Measurements from ENCODE around the gene CUL7. TPM values are rescaled to one million over a fixed set of nuclear protein-coding genes. Genes with fewer than 3 reads are reported as not detected.

Gene CUL7
- total and polyA plus RNA-seq, 2 experiments from 2014 or later: 21.8 to 54.1 TPM

GRCh38 chr6:43040542-43041257, 13.0 kb downstream of the CUL7 start:
- 91 to 93% methylated on average over 18 of the region's 18 CpGs for WGBS, 2 experiments (ENCODE audit: low coverage in 1 of 2, low lambda C conversion rate in 2 of 2, missing lambda C conversion rate in 2 of 2)
- Histone ChIP-seq H3K9me3 (ENCODE audit: low read depth) (no peaks in the 10 kb centered on the region), H3K36me3 (ENCODE audit: low read depth) (peaks cover 9% of the 10 kb centered on the region; the same call in 1 of the 2 replicates), H3K9ac (no peak overlapping the region), H3K4me3 (no peak overlapping the region), H3K4me1 (ENCODE audit: insufficient read depth) (no peaks in the 10 kb centered on the region), H3K27me3 (replicated peaks; ENCODE audit: insufficient read depth) (no peaks in the 10 kb centered on the region), H3K4me2 (ENCODE audit: unreplicated experiment) (no peak overlapping the region), H3K9me2 (ENCODE audit: insufficient read depth) (no peaks in the 10 kb centered on the region), H3F3A (ENCODE audit: insufficient read depth) (peaks cover under 1% of the 10 kb centered on the region; the same call in 1 of the 2 replicates), H3K79me2 (ENCODE audit: insufficient read depth) (no peaks in the 10 kb centered on the region), H3K27ac (no peak overlapping the region), H4K20me1 (ENCODE audit: insufficient read depth) (no peaks in the 10 kb centered on the region), H2AFZ (no peak overlapping the region)
- no peak for DNase-seq
- in situ Hi-C loops (cut with MboI): no loop called here
- no peak for TF ChIP-seq EZH2 (IDR thresholded peaks at IDR 0.05; ENCODE audit: insufficient read depth, poor library complexity, severe bottlenecking)
- TF ChIP-seq EZH2phosphoT487 (IDR thresholded peaks at IDR 0.05; ENCODE audit: insufficient read depth, low read depth): no peak

DNA sequence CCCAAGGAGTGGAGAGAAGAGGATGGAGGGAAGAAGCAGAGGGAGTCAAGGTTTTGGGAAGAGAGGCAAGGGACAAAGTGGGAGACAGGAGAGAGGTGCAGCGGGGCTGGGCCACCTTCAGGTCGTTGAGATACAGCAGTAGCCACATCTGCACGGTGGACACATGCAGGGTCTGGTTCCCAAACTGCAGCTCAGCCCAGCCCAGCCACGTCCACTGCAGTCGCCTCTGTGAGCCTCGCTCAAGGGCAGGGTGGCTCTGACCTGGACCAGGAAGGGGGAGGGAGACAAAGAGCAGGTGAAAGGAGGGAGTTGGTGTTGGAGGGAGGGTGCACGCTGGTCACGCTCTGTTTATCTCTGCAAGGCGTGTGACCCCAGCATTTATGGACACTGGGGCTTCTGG, 14.9 kb downstream of the CUL7 start:
- Histone ChIP-seq H3K9me3 (ENCODE audit: low read depth) (no peaks in the 10 kb centered on the region), H2AFZ (no peak overlapping the region), H3K36me3 (ENCODE audit: low read depth) (peaks cover 9% of the 10 kb centered on the region; the same call in 1 of the 2 replicates), H3K9ac (no peak overlapping the region), H3F3A (ENCODE audit: insufficient read depth) (peaks cover 7% of the 10 kb centered on the region; the same call in 1 of the 2 replicates), H4K20me1 (ENCODE audit: insufficient read depth) (no peaks in the 10 kb centered on the region), H3K79me2 (ENCODE audit: insufficient read depth) (no peaks in the 10 kb centered on the region), H3K4me3 (no peak overlapping the region), H3K4me2 (ENCODE audit: unreplicated experiment) (no peak overlapping the region), H3K27ac (no peak overlapping the region), H3K4me1 (ENCODE audit: insufficient read depth) (no peaks in the 10 kb centered on the region), H3K9me2 (ENCODE audit: insufficient read depth) (no peaks in the 10 kb centered on the region), H3K27me3 (replicated peaks; ENCODE audit: insufficient read depth) (no peaks in the 10 kb centered on the region)
- no peak for DNase-seq
- TF ChIP-seq EZH2phosphoT487 (IDR thresholded peaks at IDR 0.05; ENCODE audit: insufficient read depth, low read depth) (no peak), EZH2 (IDR thresholded peaks at IDR 0.05; ENCODE audit: insufficient read depth, poor library complexity, severe bottlenecking) (no peak)
- WGBS, 2 experiments (ENCODE audit: low coverage in 1 of 2, low lambda C conversion rate in 2 of 2, missing lambda C conversion rate in 2 of 2): 80 to 82% methylated on average over 9 of the region's 9 CpGs
- in situ Hi-C loops (cut with MboI): no loop called here

DNA sequence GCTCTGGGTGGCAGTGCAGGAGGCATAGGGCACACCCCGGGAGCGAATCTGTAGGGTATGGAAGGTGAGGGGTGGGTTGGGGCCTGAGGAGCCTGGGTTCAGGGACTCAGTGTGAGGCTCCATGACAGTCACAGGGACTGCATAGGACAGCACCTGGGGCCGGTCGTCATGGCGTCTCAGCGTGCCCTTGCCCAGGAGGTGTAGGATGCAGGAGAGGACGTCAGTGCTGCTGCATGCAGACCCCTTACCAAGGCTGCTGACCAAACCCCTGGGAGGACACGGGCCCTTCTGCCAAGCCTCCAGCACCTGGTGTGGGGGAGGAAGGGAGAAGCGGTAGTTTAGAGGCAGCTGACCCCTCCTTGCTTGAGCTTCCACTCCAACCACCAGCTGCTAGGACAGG, 15.9 kb downstream of the CUL7 start:
- Histone ChIP-seq H3K79me2 (ENCODE audit: insufficient read depth) (no peaks in the 10 kb centered on the region), H3K36me3 (ENCODE audit: low read depth) (peaks cover 4% of the 10 kb centered on the region; the same call in 1 of the 2 replicates), H3K9me3 (ENCODE audit: low read depth) (no peaks in the 10 kb centered on the region), H3K4me3 (no peak overlapping the region), H2AFZ (no peak overlapping the region), H3K9ac (no peak overlapping the region), H3K9me2 (ENCODE audit: insufficient read depth) (no peaks in the 10 kb centered on the region), H3K4me2 (ENCODE audit: unreplicated experiment) (no peak overlapping the region), H3K27ac (no peak overlapping the region), H3K4me1 (ENCODE audit: insufficient read depth) (no peaks in the 10 kb centered on the region), H3K27me3 (replicated peaks; ENCODE audit: insufficient read depth) (no peaks in the 10 kb centered on the region), H4K20me1 (ENCODE audit: insufficient read depth) (no peaks in the 10 kb centered on the region), H3F3A (ENCODE audit: insufficient read depth) (peaks cover 16% of the 10 kb centered on the region; the same call in 1 of the 2 replicates)
- WGBS, 2 experiments (ENCODE audit: low coverage in 1 of 2, low lambda C conversion rate in 2 of 2, missing lambda C conversion rate in 2 of 2): 85 to 94% methylated on average over 8 to 9 of the region's 9 CpGs
- TF ChIP-seq EZH2 (IDR thresholded peaks at IDR 0.05; ENCODE audit: insufficient read depth, poor library complexity, severe bottlenecking) (no peak), EZH2phosphoT487 (IDR thresholded peaks at IDR 0.05; ENCODE audit: insufficient read depth, low read depth) (no peak)
- no peak for DNase-seq
- in situ Hi-C loops (cut with MboI): no loop called here

DNA sequence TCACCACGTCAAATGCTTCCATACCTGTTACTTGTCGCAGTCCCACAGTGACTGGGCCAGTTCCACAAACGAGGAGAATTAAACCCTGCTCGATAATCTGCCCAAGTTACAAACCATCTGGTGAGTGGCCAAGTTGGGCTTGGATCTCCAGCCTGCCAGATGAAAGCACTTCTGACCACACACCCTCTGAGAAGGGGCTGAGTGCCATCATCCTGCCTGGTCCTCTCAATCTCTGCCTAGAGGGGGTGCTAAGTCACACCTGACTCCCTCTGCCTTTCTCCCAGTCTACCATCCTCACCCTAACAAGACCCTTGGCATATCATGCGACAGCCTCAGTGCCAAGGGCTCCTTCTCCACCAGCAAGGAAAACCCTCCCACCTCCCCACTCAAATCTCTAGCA, 16.5 kb downstream of the CUL7 start:
- Histone ChIP-seq H3K9me3 (ENCODE audit: low read depth) (no peaks in the 10 kb centered on the region), H3K79me2 (ENCODE audit: insufficient read depth) (no peaks in the 10 kb centered on the region), H3K27me3 (replicated peaks; ENCODE audit: insufficient read depth) (no peaks in the 10 kb centered on the region), H3K9me2 (ENCODE audit: insufficient read depth) (no peaks in the 10 kb centered on the region), H3K27ac (no peak overlapping the region), H3K4me3 (no peak overlapping the region), H3K4me1 (ENCODE audit: insufficient read depth) (no peaks in the 10 kb centered on the region), H3K4me2 (ENCODE audit: unreplicated experiment) (no peak overlapping the region), H3F3A (ENCODE audit: insufficient read depth) (peaks cover 21% of the 10 kb centered on the region; the same call in 1 of the 2 replicates), H2AFZ (no peak overlapping the region), H4K20me1 (ENCODE audit: insufficient read depth) (no peaks in the 10 kb centered on the region), H3K36me3 (ENCODE audit: low read depth) (no peaks in the 10 kb centered on the region; the same call in 1 of the 2 replicates), H3K9ac (no peak overlapping the region)
- 56 to 62% methylated on average over 5 of the region's 5 CpGs for WGBS, 2 experiments (ENCODE audit: low coverage in 1 of 2, low lambda C conversion rate in 2 of 2, missing lambda C conversion rate in 2 of 2)
- DNase-seq: no peak
- TF ChIP-seq EZH2phosphoT487 (IDR thresholded peaks at IDR 0.05; ENCODE audit: insufficient read depth, low read depth) (no peak), EZH2 (IDR thresholded peaks at IDR 0.05; ENCODE audit: insufficient read depth, poor library complexity, severe bottlenecking) (no peak)
- in situ Hi-C loops (cut with MboI): no loop called here
